Endothelial cell of umbilical vein (primary cell): ENCODE data around the gene UVRAG. TPM values are rescaled to one million over a fixed set of nuclear protein-coding genes. Genes with fewer than 3 reads are reported as not detected.

Experiments used
- BruUV-seq: library from RNA; stranded (reverse); fragments of 400-500 nt; replicated peaks from 2 replicates; lab custom pipeline; 2021; lab: Mats Ljungman, UMichigan
- CTCF ChIA-PET: fragments of 300-600, 350-600 bp; sonication (Branson Sonifier 250); formaldehyde crosslinking; loops from one replicate; lab custom pipeline; 2021; ENCODE audit warnings: antibody characterized with exemption, inconsistent platforms; lab: Charles Lee
- POLR2A ChIA-PET: fragments of 300-600, 350-600 bp; sonication (Branson Sonifier 250); formaldehyde crosslinking; loops from one replicate; lab custom pipeline; 2021; ENCODE audit warnings: antibody characterized with exemption, inconsistent platforms; lab: Charles Lee
- DNase-seq: peaks from one replicate; pipeline ENCODE4 v3.0.0-alpha.2; 2011; ENCODE audit warnings: low read depth, low spot score
- FAIRE-seq: peaks from 2 replicates; lab custom pipeline; 2011; peaks lifted over from hg19 to GRCh38; lab: Jason Lieb, UNC
- H2AFZ ChIP-seq: 2 replicates; pipeline ENCODE4 v1.6.0; 2012; ENCODE audit warnings: low read depth, low read length, control low read depth, inconsistent platforms
- H3K27ac ChIP-seq: 2 replicates; pipeline ENCODE4 v1.5.1; 2011; ENCODE audit warnings: low read depth, mild to moderate bottlenecking, control low read depth, low read length, moderate library complexity; ENCODE audit not compliant: insufficient read depth
- H3K27me3 ChIP-seq, 2 experiments: 2 replicates each; pipeline versions ENCODE4 v1.6.0 to v1.6.1; 2011; ENCODE audit warnings: low read length in 2 of 2, mixed read lengths in 1 of 2; ENCODE audit not compliant: control insufficient read depth in 2 of 2, insufficient read depth in 2 of 2
- H3K36me3 ChIP-seq, 2 experiments: 2 replicates in 1 of 2; 3 replicates in 1 of 2; pipeline ENCODE4 v1.5.1; 2011; ENCODE audit warnings: low read length in 2 of 2, mild to moderate bottlenecking in 1 of 2, moderate library complexity in 1 of 2; ENCODE audit not compliant: control insufficient read depth in 2 of 2, insufficient read depth in 2 of 2; ENCODE audit errors: extremely low read depth in 1 of 2
- H3K4me1 ChIP-seq: 3 replicates; pipeline ENCODE4 v1.5.1; 2011; ENCODE audit warnings: mild to moderate bottlenecking, low read length; ENCODE audit not compliant: control insufficient read depth, insufficient read depth; ENCODE audit errors: extremely low read depth
- H3K4me2 ChIP-seq: 2 replicates; pipeline ENCODE4 v1.6.1; 2011; ENCODE audit warnings: low read length, control low read depth, mixed read lengths; ENCODE audit not compliant: insufficient read depth
- H3K4me3 ChIP-seq, 3 experiments: fragments of 200-600 bp in 1 of 3; sonication (generic), shearing (Covaris generic) in 1 of 3; replicated peaks in 1 of 3; 2 replicates each; pipeline ENCODE4 v1.5.1; 2011 to 2016; ENCODE audit warnings: control low read depth in 3 of 3, low read length in 3 of 3, mild to moderate bottlenecking in 2 of 3, inconsistent platforms in 1 of 3, low read depth in 1 of 3, moderate library complexity in 1 of 3; ENCODE audit not compliant: insufficient read depth in 1 of 3
- H3K79me2 ChIP-seq: 2 replicates; pipeline ENCODE4 v1.6.0; 2012; ENCODE audit warnings: low read length, inconsistent platforms; ENCODE audit not compliant: control insufficient read depth, insufficient read depth
- H3K9ac ChIP-seq: replicated peaks from 2 replicates; pipeline ENCODE3; 2011; ENCODE audit warnings: low read length, control low read depth; ENCODE audit not compliant: insufficient read depth; ENCODE audit errors: extremely low read depth
- H3K9me1 ChIP-seq: replicated peaks from 3 replicates; pipeline ENCODE4 v1.6.0; 2011; ENCODE audit warnings: mild to moderate bottlenecking, low read length; ENCODE audit not compliant: control insufficient read depth, insufficient read depth; ENCODE audit errors: extremely low read depth
- H3K9me3 ChIP-seq: replicated peaks from 2 replicates; pipeline ENCODE4 v1.5.1; 2012; ENCODE audit warnings: low read length, inconsistent platforms; ENCODE audit not compliant: control insufficient read depth, insufficient read depth
- H4K20me1 ChIP-seq: replicated peaks from 2 replicates; pipeline ENCODE3; 2011; ENCODE audit warnings: mild to moderate bottlenecking, low read length; ENCODE audit not compliant: control insufficient read depth, insufficient read depth; ENCODE audit errors: extremely low read depth
- CTCF ChIP-seq, 2 donors: IDR thresholded peaks; 1 replicate in 1 of 2; 2 replicates in 1 of 2; pipeline ENCODE4 v1.5.1; 2011; ENCODE audit warnings: low read length in 2 of 2, mild to moderate bottlenecking in 2 of 2, moderate library complexity in 2 of 2, control low read depth in 1 of 2, inconsistent platforms in 1 of 2, low read depth in 1 of 2; ENCODE audit not compliant: insufficient read depth in 1 of 2; ENCODE audit errors: extremely low read depth in 1 of 2
- EZH2 ChIP-seq: IDR thresholded peaks from 2 replicates; pipeline ENCODE4 v1.6.1; 2012; ENCODE audit warnings: borderline replicate concordance, low read depth, mild to moderate bottlenecking, moderate library complexity, low read length, inconsistent platforms; ENCODE audit not compliant: severe bottlenecking
- FOS ChIP-seq: IDR thresholded peaks from 2 replicates; pipeline ENCODE4 v1.6.1; 2011; ENCODE audit warnings: mild to moderate bottlenecking, low read length, moderate library complexity, borderline replicate concordance; ENCODE audit not compliant: insufficient read depth
- GATA2 ChIP-seq: IDR thresholded peaks from 2 replicates; pipeline ENCODE4 v1.7.0; 2011; ENCODE audit warnings: low read depth, mild to moderate bottlenecking, moderate library complexity, mixed read lengths, low read length; ENCODE audit not compliant: insufficient read length, insufficient read depth
- JUN ChIP-seq: IDR thresholded peaks from 2 replicates; pipeline ENCODE4 v1.6.1; 2011; ENCODE audit warnings: borderline replicate concordance, low read depth; ENCODE audit not compliant: insufficient read length, insufficient read depth
- MAX ChIP-seq: IDR thresholded peaks from 2 replicates; pipeline ENCODE4 v1.6.1; 2011; ENCODE audit not compliant: insufficient read depth, insufficient read length
- MYC ChIP-seq: IDR thresholded peaks from one replicate; pipeline ENCODE4 v1.6.1; 2011; ENCODE audit warnings: mild to moderate bottlenecking, low read depth, low read length
- POLR2A ChIP-seq: IDR thresholded peaks from 2 replicates; pipeline ENCODE4 v1.6.1; 2012; ENCODE audit warnings: low read depth, mild to moderate bottlenecking, control low read depth, low read length
- POLR2AphosphoS5 ChIP-seq: IDR thresholded peaks from 2 replicates; pipeline ENCODE4 v1.6.1; 2012; ENCODE audit warnings: low read depth, mild to moderate bottlenecking, control low read depth, low read length, moderate library complexity; ENCODE audit not compliant: insufficient read depth
- dilution Hi-C: fragments of 300-500 bp; cut with MboI; formaldehyde crosslinking; loops from one replicate; pipeline ENCODE4 v1.15.0; 2019; ENCODE audit warnings: low sequenced_read_pairs; ENCODE audit not compliant: extremely low pct_ligation_motif_present
- intact Hi-C: fragments of 100-400 bp; cut with micrococcal nuclease; formaldehyde crosslinking; loops from one replicate; pipeline ENCODE4 v1.10.0; 2022
- polyA plus RNA-seq, 4 experiments: library from polyadenylated mRNA; depleted of rRNA in 3 of 4; stranded (reverse) in 3 of 4; unstranded in 1 of 4; fragments of >200 nt; gene quantifications; 2 replicates each; pipeline versions ENCODE4 v1.2.1 to v1.2.3, GENCODE V29; 2011 to 2012; ENCODE audit warnings: missing spikeins in 1 of 4
- total RNA-seq: library from RNA; stranded (reverse); gene quantifications from 2 replicates; pipeline ENCODE4 v1.2.3, GENCODE V29; 2021

Gene UVRAG
- total and polyA plus RNA-seq, 2 donors (not counting 3 experiments of a cell fraction or from before 2014, with no cell fraction given), result 21.2 to 65.6 TPM

- H3K36me3 ChIP-seq, result no peaks in the 10 kb centered on the region
- H3K27me3 ChIP-seq, result no peaks in the 10 kb centered on the region
- POLR2A ChIA-PET, result interaction anchor here (0.6 to 2.5 kb wide), 4 partner anchors 11 to 783 kb away, joined by 3 to 18 read pairs (median 4); no protein-coding TSS in a partner anchor
- CTCF ChIA-PET, result interaction anchor here (0.7 to 5.9 kb wide), 13 partner anchors 9 to 339 kb away, joined by 3 to 59 read pairs (median 7); no protein-coding TSS in a partner anchor
- BruUV-seq, result no TSS peak
- intact Hi-C loops (loop anchor here (1.0 to 5.0 kb wide), 4 partner anchors 10 to 53 kb away; no protein-coding TSS in a partner anchor), dilution Hi-C loops (no loop called here)
- TF ChIP-seq EZH2 (no peak), MYC (no peak), POLR2A (no peak), JUN (peak; percentile 98), CTCF (IDR thresholded peaks at IDR 0.05; ENCODE audit: extremely low read depth in 1 of 2, insufficient read depth in 1 of 2, low read depth in 1 of 2, low read length in 2 of 2) (no peak), POLR2AphosphoS5 (peak; percentile 79), MAX (no peak), GATA2 (peak; percentile 100), FOS (peak; percentile 98)
- peak overlapping the region in 2 of 3 experiments; percentile 69 to 95 for H3K4me3 ChIP-seq
- peaks cover 35% of the 10 kb centered on the region for H3K4me1 ChIP-seq
- no peaks in the 10 kb centered on the region for H4K20me1 ChIP-seq
- H3K27ac ChIP-seq, result peak overlapping the region; percentile 99
- peak; percentile 98 for FAIRE-seq
- H2AFZ ChIP-seq, result no peak overlapping the region
- peak overlapping the region; percentile 81 for H3K4me2 ChIP-seq
- H3K9me1 ChIP-seq, result no peaks in the 10 kb centered on the region
- peaks cover 35% of the 10 kb centered on the region for H3K79me2 ChIP-seq
- no peaks in the 10 kb centered on the region for H3K9me3 ChIP-seq
- peak; percentile 99 for DNase-seq
- peak overlapping the region; percentile 90 for H3K9ac ChIP-seq
These were observed 1.4 kb upstream of the UVRAG start for GRCh38 chr11:75813622-75814039.
